ENCODE measurements around the gene FKBP15.
A peak's percentile ranks its signal among the peaks of the same experiment; 100 is the strongest.
"Not testable (repeated sequence)": the region's sequence is repeated elsewhere in the genome, so short reads cannot be mapped to it uniquely, and the experiment has no call there.

Gene FKBP15

GRCh38 chr9:113176803-113177202 is 44.3 kb downstream of the FKBP15 start:
- DNase-seq = no peak

- no peak for DNase-seq
These were observed 47.7 kb downstream of the FKBP15 start for GRCh38 chr9:113173341-113173740.

- DNase-seq = no peak
These were observed 52.3 kb downstream of the FKBP15 start for GRCh38 chr9:113168809-113169208.

DNA sequence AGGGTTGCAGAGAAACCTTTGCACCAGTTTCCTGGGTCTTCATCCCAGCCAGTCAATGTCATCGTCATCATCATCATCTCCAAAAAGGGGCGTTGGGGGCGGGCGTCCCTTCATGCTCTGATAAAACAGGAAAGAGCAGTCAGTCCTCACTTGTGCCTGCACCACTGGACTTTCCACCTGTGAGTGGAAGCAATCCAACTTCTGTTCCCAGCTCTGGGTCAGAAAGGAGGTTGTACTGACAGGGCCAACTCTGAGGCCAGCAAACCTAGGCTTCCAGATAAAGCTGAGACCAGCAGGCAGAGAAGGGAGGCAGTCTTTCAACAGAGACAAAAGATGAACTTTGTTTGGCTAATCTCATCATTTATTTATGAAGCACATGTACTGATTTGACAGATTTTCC is 55.0 kb downstream of the FKBP15 start:
- no peak for DNase-seq

GRCh38 chr9:113164536-113165300 is 56.4 kb downstream of the FKBP15 start:
- DNase-seq = no peak

DNA sequence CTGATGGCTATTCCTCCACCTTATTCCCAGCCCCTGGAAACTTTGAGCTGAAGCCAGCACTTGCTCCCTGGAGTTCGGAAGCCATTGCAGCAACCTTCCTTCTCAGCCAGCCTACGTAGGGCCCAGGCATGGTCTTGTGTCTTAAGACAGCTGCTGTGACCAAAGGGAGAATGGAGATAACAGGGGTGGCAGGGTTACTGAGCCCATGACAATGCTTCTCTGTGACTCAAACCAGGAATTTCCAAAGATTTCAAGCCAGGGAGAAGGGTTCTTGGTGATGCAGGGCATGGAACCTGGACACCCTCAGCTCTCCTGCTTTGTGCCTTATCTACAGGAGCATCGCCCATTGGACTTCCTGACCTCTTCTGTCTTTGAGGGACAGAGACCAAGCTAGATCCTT is 58.1 kb downstream of the FKBP15 start:
- no peak for DNase-seq

DNA sequence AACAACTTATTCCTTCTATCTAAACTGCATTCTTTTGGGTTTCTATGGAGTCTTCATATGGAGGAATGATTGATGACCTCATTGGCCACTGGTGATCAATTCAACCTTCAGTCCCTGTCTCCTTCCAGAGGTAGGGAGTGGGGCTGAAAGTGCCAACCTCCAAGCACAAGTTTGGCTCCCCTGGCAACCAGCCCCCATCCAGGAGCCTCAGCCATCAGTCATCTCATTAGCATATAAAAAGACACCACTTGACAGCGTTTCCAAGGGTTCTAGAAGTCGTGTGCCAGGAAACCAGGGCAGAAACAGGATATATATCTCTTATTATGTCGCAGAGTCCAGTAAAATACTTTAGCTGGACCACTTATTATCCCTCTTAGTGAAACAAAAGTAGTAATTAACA is 60.5 kb downstream of the FKBP15 start:
- no peak for DNase-seq

DNA sequence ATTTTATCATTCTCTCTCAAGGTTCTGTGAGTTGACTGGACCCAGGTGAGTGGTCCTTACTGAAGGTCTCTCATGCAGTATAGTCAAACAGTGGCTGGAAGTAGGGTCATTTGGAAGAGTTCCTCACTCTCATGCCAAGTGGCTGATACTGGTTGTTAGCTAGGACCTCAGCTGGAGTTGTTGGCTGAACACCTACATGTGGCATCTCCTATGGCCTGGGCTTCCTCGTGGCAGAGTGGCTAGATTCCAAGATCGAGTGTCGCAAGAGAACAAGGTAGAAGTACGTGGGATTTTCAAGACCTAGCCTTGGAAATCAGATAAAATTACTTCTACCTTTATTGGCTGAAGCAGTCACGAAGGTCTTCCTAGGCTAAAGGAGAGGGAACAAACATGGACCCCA is 62.6 kb downstream of the FKBP15 start:
- DNase-seq = no peak

GRCh38 chr9:113156880-113157279 is 64.2 kb downstream of the FKBP15 start:
- peak; percentile 1 for DNase-seq

GRCh38 chr9:113155911-113156588 is 65.0 kb downstream of the FKBP15 start:
- no peak for DNase-seq

GRCh38 chr9:113154946-113155345 is 66.1 kb downstream of the FKBP15 start:
- no peak for DNase-seq

DNA sequence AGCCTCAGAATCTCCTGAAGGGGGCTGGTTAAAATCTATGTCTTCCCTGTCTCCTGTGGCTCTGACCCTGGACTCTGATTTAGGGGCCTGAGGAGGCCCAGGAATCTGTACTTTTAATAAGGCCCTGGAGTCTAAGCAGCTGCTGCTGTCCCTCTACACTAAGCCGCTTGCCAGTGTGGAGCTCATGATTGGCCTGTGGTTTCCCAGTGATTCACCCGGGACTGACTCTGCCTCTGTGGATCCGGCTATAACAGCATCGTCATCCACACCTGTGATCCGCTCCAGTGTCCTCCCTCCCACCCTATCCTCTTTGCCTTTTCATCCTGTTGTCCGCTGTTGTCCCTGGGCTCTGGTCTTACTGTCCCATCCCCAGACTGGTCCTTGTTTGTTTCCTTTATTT is 66.6 kb downstream of the FKBP15 start:
- no peak for DNase-seq

DNA sequence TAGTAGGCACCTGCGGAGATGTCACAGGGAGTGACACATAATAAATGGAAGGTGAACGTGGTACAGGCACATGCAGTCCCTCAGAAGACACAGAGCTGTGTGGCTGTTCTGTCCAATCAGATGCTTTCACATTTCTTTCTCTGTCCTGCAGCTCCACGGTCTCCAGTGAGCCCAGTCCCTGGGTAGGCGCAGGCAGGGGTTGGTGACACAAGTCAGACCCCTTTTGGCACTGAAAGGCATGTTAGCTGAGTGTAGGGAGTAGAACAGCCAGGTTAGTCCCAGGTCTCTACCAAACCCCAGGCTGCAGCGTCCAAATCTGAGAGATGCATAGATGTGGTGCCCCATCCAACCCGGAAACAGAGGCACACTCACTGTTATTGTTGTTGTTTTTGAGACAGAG is 67.5 kb downstream of the FKBP15 start:
- DNase-seq = no peak

DNA sequence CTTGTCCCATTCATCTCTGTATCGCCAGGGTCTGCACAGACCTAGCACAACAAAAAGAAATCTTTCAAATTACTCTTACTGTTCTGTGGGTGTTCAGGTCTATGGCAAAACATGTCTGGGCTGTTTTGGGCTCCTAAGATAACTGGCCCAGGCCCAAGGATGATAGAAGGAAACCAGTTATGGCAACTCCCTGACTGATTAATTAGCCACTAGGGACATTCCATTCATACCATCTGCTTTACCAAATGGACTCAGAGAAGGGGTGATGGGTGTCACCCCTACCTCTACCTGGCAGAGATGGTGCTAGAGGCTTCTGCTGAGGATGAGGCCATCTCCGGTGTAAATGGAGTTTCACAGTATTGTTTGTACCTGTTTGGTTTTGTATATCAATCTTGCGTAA is 68.4 kb downstream of the FKBP15 start:
- no peak for DNase-seq

GRCh38 chr9:113151696-113152630 is 69.1 kb downstream of the FKBP15 start:
- DNase-seq = no peak

GRCh38 chr9:113150670-113151611 is 70.1 kb downstream of the FKBP15 start, which contains the start of gene SLC31A2:
Gene SLC31A2, plus strand, starts transcription at chr9:113151007. Its CDS starts 68 bp downstream, at chr9:113151075.
- DNase-seq = peak; percentile 41

DNA sequence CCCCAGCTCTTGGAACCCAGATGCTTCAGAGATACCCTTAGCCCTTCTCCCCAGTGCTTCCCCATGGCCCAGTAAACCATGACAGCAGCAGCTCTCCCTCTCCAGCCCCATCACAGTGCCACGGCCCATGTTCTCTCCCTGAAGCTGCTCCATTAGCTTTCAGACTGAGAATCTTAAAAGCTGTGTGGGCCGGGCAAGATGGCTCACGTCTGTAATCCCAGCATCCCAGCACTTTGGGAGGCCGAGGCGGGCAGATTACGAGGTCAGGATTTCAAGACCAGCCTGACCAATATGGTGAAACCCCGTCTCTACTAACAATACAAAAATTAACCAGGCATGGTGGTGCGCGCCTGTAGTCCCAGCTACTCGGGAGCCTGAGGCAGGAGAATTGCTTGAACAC is 71.5 kb downstream of the FKBP15 start:
- DNase-seq = not testable (repeated sequence)

GRCh38 chr9:113148781-113149510 is 72.1 kb downstream of the FKBP15 start:
- DNase-seq = no peak

GRCh38 chr9:113148372-113148705 is 72.7 kb downstream of the FKBP15 start:
- no peak for DNase-seq

GRCh38 chr9:113143432-113144227 is 77.4 kb downstream of the FKBP15 start:
- DNase-seq = no peak

DNA sequence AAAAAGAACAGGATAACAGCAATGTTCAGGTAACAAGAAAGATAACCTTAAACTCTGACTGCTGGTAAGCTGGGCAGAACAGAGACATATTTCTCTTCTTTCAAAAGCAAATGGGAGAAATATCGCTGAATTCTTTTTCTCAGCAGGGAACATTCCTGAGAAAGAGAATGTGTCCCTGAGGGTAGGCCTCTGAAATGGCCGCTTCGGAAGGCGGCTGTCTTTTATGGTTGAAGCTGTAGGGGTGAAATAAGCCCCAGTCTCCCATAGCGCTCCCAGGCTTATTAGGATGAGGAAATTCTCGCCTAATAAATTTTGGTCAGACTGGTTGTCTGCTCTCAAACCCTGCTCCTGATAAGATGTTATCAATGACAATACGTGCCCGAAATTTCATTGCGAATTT is 80.2 kb downstream of the FKBP15 start:
- not testable (repeated sequence) for DNase-seq

Measured in NCI-H526 treated with DMSO at 0.1 percent for 48 hours (cell line).